T-helper 1 cell treated with Interleukin-12 subunit alpha and Interleukin-12 subunit beta and Interleukin-4 antibody, amounts not matched to agents 30 ng/mL and 1 ng/mL, for 36 hours (primary cell): ENCODE measurements around the gene SH3BP4. TPM values are rescaled to one million over a fixed set of nuclear protein-coding genes. Genes with fewer than 3 reads are reported as not detected.

Source experiments
- intact Hi-C: fragments of 100-400 bp; cut with micrococcal nuclease; formaldehyde crosslinking; loops from one replicate; pipeline ENCODE4 v1.15.1; 2024
- total RNA-seq: library from RNA; stranded (reverse); gene quantifications from 2 replicates; pipeline ENCODE4 v1.2.3, GENCODE V29; 2022

The SH3BP4 gene
- total RNA-seq, 1 donor from 2014 or later, result 0.12 TPM

- intact Hi-C loops, result no loop called here
Observed at GRCh38 chr2:235086481-235087184, 134.8 kb downstream of the SH3BP4 start.

GRCh38 chr2:235087832-235088495 lies 136.1 kb downstream of the SH3BP4 start:
- intact Hi-C loops, result no loop called here

- intact Hi-C loops, result no loop called here
Observed at GRCh38 chr2:235088496-235088921, 136.7 kb downstream of the SH3BP4 start.

DNA sequence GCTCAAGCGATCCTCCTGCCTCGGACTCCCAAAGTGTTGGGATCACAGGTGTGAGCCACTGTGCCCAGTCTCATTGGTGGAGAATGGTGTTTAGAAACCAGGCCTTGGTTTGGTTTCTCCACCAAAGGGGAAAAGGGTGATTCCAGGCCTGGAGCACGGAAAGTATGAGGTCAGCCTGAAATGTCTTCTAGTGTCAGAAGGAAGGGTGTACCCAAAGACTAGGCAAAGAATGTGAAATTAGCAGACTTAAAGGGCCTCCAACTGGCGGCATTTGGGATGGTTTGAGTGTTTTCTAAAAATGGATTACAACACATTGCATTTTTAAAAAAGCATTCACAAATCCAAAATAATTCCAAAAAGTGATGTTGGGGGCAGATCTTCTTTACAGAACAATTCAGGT lies 139.6 kb downstream of the SH3BP4 start:
- intact Hi-C loops, result no loop called here

DNA sequence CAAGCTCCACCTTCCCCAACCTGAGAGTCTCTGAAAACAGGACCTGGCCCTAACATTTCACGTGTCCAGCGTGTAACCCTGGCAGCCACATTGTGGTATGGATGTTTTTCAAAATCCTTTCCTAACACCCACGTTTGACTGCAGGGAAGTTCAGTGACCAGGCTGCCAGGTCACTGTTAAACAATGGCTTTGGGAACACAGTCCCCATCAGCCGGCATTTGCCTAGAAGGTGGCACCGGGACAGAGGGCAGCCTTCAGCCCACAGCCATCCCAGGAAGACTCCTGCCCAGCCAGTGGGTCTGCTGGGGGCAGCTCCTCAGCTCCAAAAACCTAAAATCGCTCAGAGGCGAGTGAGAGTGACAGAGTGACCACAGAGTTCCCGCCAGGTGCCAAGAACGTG lies 140.2 kb downstream of the SH3BP4 start:
- intact Hi-C loops, result no loop called here

GRCh38 chr2:235092433-235093223 lies 140.8 kb downstream of the SH3BP4 start:
- intact Hi-C loops, result no loop called here

GRCh38 chr2:235094457-235094856 lies 142.6 kb downstream of the SH3BP4 start:
- intact Hi-C loops, result no loop called here

- intact Hi-C loops, result no loop called here
Observed at GRCh38 chr2:235095569-235095968, 143.8 kb downstream of the SH3BP4 start.

- intact Hi-C loops, result no loop called here
Observed at GRCh38 chr2:235096447-235096846, 144.6 kb downstream of the SH3BP4 start.

DNA sequence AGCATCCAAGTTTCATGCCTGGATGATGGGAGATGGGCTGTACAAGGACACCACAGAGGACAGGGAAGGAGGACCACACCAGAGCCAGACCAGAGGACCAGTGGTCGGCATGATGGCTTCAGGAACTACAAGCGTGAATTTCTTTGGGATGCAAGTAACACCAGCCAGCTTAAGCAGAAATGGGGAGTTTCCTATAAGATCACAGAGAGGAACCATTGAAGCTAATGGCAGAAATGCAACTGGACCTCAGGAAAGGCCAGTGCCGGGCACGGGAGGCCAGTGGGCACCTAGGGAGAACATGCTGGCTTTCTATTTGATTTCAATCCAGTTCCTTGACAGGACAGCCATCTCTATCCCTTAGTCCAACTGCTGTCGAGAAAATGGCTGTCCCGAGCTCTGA lies 145.4 kb downstream of the SH3BP4 start:
- intact Hi-C loops, result no loop called here

DNA sequence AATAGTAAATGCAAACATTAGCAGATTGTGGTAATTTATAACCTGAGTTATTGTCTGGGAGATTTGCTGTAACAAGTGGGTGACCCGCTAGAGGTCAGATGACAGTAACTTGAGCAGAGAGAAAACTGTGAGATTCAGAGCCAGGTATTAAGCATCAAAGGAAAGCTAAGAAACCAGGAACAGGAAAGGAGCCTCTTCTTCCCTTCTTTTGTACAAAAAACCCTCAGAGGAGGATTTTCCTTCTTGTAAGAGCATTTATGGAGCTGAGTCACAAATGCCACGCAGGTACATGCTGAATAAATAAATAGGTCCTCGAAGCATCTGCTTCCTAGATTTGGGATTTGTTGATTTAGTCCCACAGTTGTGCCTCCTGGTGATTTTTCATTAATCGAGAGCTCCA lies 146.5 kb downstream of the SH3BP4 start:
- intact Hi-C loops, result no loop called here

DNA sequence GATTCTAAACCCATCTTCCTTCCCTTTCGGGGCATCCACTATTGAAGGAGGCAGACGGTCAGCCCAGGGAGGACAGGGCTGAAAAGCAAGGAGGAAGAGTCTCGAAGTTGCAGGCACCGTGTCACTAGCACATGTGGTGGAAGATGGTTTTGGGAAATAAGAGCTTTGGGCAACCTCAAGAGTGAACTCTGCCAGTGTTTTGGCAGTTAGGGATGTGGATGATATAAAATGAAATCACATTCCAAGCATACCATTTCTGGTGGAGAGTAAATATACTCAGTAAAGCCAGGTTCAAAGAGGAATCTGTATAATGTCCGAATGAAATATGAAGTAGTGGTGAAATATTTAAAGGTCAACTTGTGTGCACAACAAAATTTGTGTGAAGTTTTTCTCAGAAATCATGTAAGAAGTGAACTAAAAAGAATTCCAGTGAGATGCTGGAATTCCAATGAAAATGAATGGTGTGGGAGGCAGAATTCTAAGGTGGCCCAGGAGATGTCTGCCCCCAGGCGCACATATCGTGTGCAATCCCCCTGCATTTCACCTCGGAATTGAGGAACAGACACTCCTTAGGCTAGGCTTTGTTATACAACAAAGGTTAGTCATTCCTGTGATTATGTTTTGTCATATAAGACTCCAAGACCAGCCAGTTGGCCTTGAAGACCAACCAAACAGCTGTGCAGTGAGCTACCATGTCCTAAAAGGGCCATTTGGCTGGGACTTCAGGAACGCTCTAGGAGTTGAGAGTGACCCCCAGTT lies 147.1 kb downstream of the SH3BP4 start:
- intact Hi-C loops, result no loop called here

DNA sequence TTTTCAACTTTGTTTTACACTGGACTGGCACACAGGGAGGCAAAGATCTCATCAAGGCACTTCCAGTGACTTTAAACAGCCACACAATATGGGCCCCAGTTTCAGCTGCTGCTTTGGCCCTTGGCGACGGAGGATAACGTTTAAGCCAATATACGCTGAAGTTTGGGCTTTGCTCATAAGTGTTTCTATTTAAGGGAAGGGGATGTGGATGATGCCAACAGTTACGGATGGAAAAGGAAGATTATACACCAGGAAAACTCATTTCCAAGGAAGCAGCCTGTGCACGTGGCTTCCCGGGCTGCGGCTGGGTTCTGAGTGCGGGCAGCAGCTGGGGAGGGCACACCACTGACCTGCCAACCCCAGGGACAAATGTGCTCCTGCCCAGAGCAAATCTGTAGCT lies 151.1 kb downstream of the SH3BP4 start:
- intact Hi-C loops, result no loop called here
